ENCODE results near the gene RGS18.

The RGS18 gene

DNA sequence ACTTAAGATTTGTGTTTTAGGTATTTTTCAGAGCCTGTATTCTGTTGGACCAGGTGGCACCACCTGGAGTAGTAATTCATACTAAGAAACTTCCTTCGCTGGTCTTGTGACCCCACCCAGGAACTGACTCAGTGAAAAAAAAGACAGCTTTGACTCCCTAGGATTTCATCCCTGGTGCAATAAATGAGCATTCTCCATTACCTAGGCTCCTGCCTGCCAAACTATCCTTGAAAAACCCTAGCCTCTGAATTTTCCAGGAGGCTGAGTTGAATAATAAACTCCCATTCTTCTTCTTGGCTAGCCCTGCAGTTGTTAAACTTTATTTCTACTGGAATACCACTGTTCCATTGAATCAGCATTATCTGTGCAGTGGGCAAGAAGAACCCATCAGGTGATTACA is 10.6 kb upstream of the RGS18 start (continued):
- TF ChIP-seq ZNF350 (tag by site-specific recombination; IDR thresholded peaks at IDR 0.05) (no peak), ZNF214 (tag by site-specific recombination; IDR thresholded peaks at IDR 0.05; ENCODE audit: borderline replicate concordance) (no peak), ZNF623 (tag by site-specific recombination; IDR thresholded peaks at IDR 0.05) (no peak), ZNF555 (tag by site-specific recombination; conservative IDR thresholded peaks at IDR 0.05) (no peak), ZNF280C (tag by site-specific recombination; IDR thresholded peaks at IDR 0.05) (no peak), HOXC10 (CRISPR knock-in tag; IDR thresholded peaks at IDR 0.05) (no peak), ZNF548 (tag by site-specific recombination; IDR thresholded peaks at IDR 0.05) (no peak)
- TF ChIP-seq, protein P1, sequence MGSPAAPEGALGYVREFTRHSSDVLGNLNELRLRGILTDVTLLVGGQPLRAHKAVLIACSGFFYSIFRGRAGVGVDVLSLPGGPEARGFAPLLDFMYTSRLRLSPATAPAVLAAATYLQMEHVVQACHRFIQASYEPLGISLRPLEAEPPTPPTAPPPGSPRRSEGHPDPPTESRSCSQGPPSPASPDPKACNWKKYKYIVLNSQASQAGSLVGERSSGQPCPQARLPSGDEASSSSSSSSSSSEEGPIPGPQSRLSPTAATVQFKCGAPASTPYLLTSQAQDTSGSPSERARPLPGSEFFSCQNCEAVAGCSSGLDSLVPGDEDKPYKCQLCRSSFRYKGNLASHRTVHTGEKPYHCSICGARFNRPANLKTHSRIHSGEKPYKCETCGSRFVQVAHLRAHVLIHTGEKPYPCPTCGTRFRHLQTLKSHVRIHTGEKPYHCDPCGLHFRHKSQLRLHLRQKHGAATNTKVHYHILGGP (tag by site-specific recombination; IDR thresholded peaks at IDR 0.05), result no peak
- TF ChIP-seq, protein P2, sequence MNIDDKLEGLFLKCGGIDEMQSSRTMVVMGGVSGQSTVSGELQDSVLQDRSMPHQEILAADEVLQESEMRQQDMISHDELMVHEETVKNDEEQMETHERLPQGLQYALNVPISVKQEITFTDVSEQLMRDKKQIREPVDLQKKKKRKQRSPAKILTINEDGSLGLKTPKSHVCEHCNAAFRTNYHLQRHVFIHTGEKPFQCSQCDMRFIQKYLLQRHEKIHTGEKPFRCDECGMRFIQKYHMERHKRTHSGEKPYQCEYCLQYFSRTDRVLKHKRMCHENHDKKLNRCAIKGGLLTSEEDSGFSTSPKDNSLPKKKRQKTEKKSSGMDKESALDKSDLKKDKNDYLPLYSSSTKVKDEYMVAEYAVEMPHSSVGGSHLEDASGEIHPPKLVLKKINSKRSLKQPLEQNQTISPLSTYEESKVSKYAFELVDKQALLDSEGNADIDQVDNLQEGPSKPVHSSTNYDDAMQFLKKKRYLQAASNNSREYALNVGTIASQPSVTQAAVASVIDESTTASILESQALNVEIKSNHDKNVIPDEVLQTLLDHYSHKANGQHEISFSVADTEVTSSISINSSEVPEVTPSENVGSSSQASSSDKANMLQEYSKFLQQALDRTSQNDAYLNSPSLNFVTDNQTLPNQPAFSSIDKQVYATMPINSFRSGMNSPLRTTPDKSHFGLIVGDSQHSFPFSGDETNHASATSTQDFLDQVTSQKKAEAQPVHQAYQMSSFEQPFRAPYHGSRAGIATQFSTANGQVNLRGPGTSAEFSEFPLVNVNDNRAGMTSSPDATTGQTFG (tag by site-specific recombination; IDR thresholded peaks at IDR 0.05; ENCODE audit: borderline replicate concordance), result no peak

GRCh38 chr1:192151176-192151575 is 7.1 kb upstream of the RGS18 start:
- Histone ChIP-seq H3K9me3 (ENCODE audit: control insufficient read depth, insufficient read depth, low read depth, low read length) (no peaks in the 10 kb centered on the region), H3K36me3 (ENCODE audit: control insufficient read depth in 2 of 2, insufficient read depth in 1 of 2, low read length in 2 of 2) (no peaks in the 10 kb centered on the region), H3K4me1 (ENCODE audit: control insufficient read depth, insufficient read depth, low read length) (no peaks in the 10 kb centered on the region), H3K4me3 (ENCODE audit: low read depth, low read length) (no peak overlapping the region), H3K27ac (ENCODE audit: extremely low read depth, low read depth, low read length) (no peak overlapping the region)
- CTCF ChIA-PET, result interaction anchor here (0.6 kb wide), 2 partner anchors 116 to 295 kb away, joined by 3 read pairs; no protein-coding TSS in a partner anchor
- POLR2A ChIA-PET, result no interaction called here
- TF ChIP-seq ZNF112 (tag by site-specific recombination; IDR thresholded peaks at IDR 0.05) (no peak), ZBTB17 (tag by site-specific recombination; IDR thresholded peaks at IDR 0.05) (no peak), ZNF48 (tag by site-specific recombination; IDR thresholded peaks at IDR 0.05) (no peak), REPIN1 (tag by site-specific recombination; IDR thresholded peaks at IDR 0.05; ENCODE audit: low read depth) (no peak), ZFP69B (tag by site-specific recombination; IDR thresholded peaks at IDR 0.05) (no peak), ZNF366 (tag by site-specific recombination; conservative IDR thresholded peaks at IDR 0.05) (no peak), ZNF335 (tag by site-specific recombination; conservative IDR thresholded peaks at IDR 0.05) (no peak), ZNF214 (tag by site-specific recombination; IDR thresholded peaks at IDR 0.05; ENCODE audit: borderline replicate concordance) (no peak), ZNF280D (tag by site-specific recombination; IDR thresholded peaks at IDR 0.05) (no peak), ZNF561 (tag by site-specific recombination; IDR thresholded peaks at IDR 0.05; ENCODE audit: borderline replicate concordance) (no peak)
- TF ChIP-seq, protein P3, sequence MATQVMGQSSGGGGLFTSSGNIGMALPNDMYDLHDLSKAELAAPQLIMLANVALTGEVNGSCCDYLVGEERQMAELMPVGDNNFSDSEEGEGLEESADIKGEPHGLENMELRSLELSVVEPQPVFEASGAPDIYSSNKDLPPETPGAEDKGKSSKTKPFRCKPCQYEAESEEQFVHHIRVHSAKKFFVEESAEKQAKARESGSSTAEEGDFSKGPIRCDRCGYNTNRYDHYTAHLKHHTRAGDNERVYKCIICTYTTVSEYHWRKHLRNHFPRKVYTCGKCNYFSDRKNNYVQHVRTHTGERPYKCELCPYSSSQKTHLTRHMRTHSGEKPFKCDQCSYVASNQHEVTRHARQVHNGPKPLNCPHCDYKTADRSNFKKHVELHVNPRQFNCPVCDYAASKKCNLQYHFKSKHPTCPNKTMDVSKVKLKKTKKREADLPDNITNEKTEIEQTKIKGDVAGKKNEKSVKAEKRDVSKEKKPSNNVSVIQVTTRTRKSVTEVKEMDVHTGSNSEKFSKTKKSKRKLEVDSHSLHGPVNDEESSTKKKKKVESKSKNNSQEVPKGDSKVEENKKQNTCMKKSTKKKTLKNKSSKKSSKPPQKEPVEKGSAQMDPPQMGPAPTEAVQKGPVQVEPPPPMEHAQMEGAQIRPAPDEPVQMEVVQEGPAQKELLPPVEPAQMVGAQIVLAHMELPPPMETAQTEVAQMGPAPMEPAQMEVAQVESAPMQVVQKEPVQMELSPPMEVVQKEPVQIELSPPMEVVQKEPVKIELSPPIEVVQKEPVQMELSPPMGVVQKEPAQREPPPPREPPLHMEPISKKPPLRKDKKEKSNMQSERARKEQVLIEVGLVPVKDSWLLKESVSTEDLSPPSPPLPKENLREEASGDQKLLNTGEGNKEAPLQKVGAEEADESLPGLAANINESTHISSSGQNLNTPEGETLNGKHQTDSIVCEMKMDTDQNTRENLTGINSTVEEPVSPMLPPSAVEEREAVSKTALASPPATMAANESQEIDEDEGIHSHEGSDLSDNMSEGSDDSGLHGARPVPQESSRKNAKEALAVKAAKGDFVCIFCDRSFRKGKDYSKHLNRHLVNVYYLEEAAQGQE (tag by site-specific recombination; IDR thresholded peaks at IDR 0.05), result no peak
- TF ChIP-seq, protein P4, sequence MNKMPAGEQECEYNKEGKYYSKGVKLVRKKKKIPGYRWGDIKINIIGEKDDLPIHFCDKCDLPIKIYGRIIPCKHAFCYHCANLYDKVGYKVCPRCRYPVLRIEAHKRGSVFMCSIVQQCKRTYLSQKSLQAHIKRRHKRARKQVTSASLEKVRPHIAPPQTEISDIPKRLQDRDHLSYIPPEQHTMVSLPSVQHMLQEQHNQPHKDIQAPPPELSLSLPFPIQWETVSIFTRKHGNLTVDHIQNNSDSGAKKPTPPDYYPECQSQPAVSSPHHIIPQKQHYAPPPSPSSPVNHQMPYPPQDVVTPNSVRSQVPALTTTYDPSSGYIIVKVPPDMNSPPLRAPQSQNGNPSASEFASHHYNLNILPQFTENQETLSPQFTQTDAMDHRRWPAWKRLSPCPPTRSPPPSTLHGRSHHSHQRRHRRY (tag by site-specific recombination; IDR thresholded peaks at IDR 0.05), result no peak
- TF ChIP-seq, protein P5, sequence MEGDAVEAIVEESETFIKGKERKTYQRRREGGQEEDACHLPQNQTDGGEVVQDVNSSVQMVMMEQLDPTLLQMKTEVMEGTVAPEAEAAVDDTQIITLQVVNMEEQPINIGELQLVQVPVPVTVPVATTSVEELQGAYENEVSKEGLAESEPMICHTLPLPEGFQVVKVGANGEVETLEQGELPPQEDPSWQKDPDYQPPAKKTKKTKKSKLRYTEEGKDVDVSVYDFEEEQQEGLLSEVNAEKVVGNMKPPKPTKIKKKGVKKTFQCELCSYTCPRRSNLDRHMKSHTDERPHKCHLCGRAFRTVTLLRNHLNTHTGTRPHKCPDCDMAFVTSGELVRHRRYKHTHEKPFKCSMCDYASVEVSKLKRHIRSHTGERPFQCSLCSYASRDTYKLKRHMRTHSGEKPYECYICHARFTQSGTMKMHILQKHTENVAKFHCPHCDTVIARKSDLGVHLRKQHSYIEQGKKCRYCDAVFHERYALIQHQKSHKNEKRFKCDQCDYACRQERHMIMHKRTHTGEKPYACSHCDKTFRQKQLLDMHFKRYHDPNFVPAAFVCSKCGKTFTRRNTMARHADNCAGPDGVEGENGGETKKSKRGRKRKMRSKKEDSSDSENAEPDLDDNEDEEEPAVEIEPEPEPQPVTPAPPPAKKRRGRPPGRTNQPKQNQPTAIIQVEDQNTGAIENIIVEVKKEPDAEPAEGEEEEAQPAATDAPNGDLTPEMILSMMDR (tag by site-specific recombination; IDR thresholded peaks at IDR 0.05), result no peak
